Measurements from ENCODE around the gene MZB1.

The MZB1 gene

GRCh38 chr5:139340051-139340450, 49.7 kb downstream of the MZB1 start:
- no peak for DNase-seq (ENCODE audit: low spot score)
- no peak for FAIRE-seq

Measured in RCC 7860 (cell line).